ENCODE data around the gene MAPKAP1.

Gene MAPKAP1

GRCh38 chr9:125706651-125707471 is at the start of gene MAPKAP1:
Gene MAPKAP1, minus strand, starts transcription at chr9:125707208. Its CDS starts 34,634 bp downstream, at chr9:125672574.
- peak; percentile 96 to 97 for DNase-seq

- DNase-seq, result no peak
Observed at GRCh38 chr9:125756518-125756917, 49.5 kb upstream of the MAPKAP1 start.

GRCh38 chr9:125755340-125755739 is 48.3 kb upstream of the MAPKAP1 start:
- no peak for DNase-seq

GRCh38 chr9:125754096-125754495 is 47.1 kb upstream of the MAPKAP1 start:
- DNase-seq, result no peak

- DNase-seq, result no peak
Observed at GRCh38 chr9:125752070-125752628, 45.1 kb upstream of the MAPKAP1 start.

GRCh38 chr9:125750627-125751011 is 43.6 kb upstream of the MAPKAP1 start:
- DNase-seq, result no peak

- DNase-seq, result no peak
Observed at GRCh38 chr9:125749951-125750626, 43.1 kb upstream of the MAPKAP1 start.

- DNase-seq, result no peak
Observed at GRCh38 chr9:125749287-125749935, 42.4 kb upstream of the MAPKAP1 start.

GRCh38 chr9:125748446-125749099 is 41.6 kb upstream of the MAPKAP1 start:
- DNase-seq, result no peak

GRCh38 chr9:125747765-125748445 is 40.9 kb upstream of the MAPKAP1 start:
- no peak for DNase-seq

- no peak for DNase-seq
Observed at GRCh38 chr9:125747053-125747764, 40.2 kb upstream of the MAPKAP1 start, which contains the start of gene PBX3. Gene PBX3, plus strand, starts transcription at chr9:125747373.

GRCh38 chr9:125746774-125747052 is 39.7 kb upstream of the MAPKAP1 start:
- DNase-seq, result no peak

- DNase-seq, result peak; percentile 92 to 95
Observed at GRCh38 chr9:125746017-125746773, 39.2 kb upstream of the MAPKAP1 start.

- DNase-seq, result no peak
Observed at GRCh38 chr9:125745682-125746016, 38.6 kb upstream of the MAPKAP1 start.

- no peak for DNase-seq
Observed at GRCh38 chr9:125745018-125745417, 38.0 kb upstream of the MAPKAP1 start.

- DNase-seq, result no peak
Observed at GRCh38 chr9:125744616-125745015, 37.6 kb upstream of the MAPKAP1 start.

GRCh38 chr9:125743682-125744428 is 36.8 kb upstream of the MAPKAP1 start:
- DNase-seq, result no peak

GRCh38 chr9:125742657-125743056 is 35.6 kb upstream of the MAPKAP1 start:
- DNase-seq, result no peak

GRCh38 chr9:125739436-125739835 is 32.4 kb upstream of the MAPKAP1 start:
- no peak for DNase-seq

GRCh38 chr9:125732562-125732961 is 25.6 kb upstream of the MAPKAP1 start:
- DNase-seq, result no peak

Measured in inflammatory macrophage treated with lipopolysaccharide for 1 hour (primary cell).